ENCODE data around the gene TESPA1. TPM values are rescaled to one million over a fixed set of nuclear protein-coding genes. Genes with fewer than 3 reads are reported as not detected.

TESPA1 gene
- total and polyA plus RNA-seq, 2 of the 4 experiments (the other 2 are of a cell fraction), result not detected

DNA sequence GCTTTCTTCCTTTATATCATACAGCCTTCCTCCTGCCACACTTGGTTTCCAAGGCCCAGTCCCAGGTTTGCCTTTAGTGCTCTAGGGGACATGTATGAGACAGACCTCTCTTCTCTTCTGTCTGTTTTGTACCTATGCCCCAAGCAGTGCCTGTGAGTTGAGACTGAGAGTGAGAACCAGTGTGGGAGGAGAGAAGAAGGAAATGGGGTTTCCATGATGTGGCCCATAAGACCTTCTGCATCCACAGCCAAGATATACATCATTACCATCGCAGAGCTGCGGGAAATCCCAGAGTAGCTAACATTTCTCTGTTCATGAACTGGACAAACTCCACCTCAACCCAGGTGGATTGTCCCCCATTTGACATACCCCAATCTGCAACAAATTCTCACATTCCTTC, 2.8 kb downstream of the TESPA1 start:
- Histone ChIP-seq H3K79me1 (ENCODE audit: low read depth in 1 of 2, low read length in 2 of 2) (no peaks in the 10 kb centered on the region), H3K36me3 (ENCODE audit: control insufficient read depth, insufficient read depth, low read length) (no peaks in the 10 kb centered on the region), H3K4me2 (ENCODE audit: low read depth, low read length) (no peak overlapping the region), H3K4me1 (ENCODE audit: control insufficient read depth, insufficient read depth, low read length) (no peaks in the 10 kb centered on the region), H3K18ac (ENCODE audit: low read depth, low read length) (no peak overlapping the region), H3K23ac (ENCODE audit: low read depth, low read length) (no peak overlapping the region), H2AK5ac (ENCODE audit: low read depth, low read length) (no peak overlapping the region), H2BK20ac (ENCODE audit: low read depth, low read length) (no peak overlapping the region), H2BK15ac (ENCODE audit: low read depth, low read length) (no peak overlapping the region), H4K8ac (ENCODE audit: low read depth in 2 of 2, low read length in 2 of 2) (no peak overlapping the region), H3K56ac (ENCODE audit: extremely low read depth, insufficient read depth, low read length) (no peak overlapping the region), H2AFZ (replicated peaks; ENCODE audit: low read length, poor library complexity) (no peak overlapping the region), H3K4me3 (ENCODE audit: insufficient read depth, low read depth, low read length) (no peak overlapping the region), H3K9me1 (ENCODE audit: insufficient read depth, low read length) (no peaks in the 10 kb centered on the region), H3K27ac (ENCODE audit: insufficient read depth, low read length) (no peak overlapping the region), H3K27me3 (ENCODE audit: control insufficient read depth, insufficient read depth, low read length) (peaks cover 3% of the 10 kb centered on the region), H2BK120ac (ENCODE audit: low read depth, low read length) (no peak overlapping the region), H3K4ac (ENCODE audit: low read depth, low read length) (no peak overlapping the region), H2AK9ac (replicated peaks; ENCODE audit: low read depth, low read length, poor library complexity) (no peak overlapping the region), H4K5ac (ENCODE audit: low read depth, low read length) (no peak overlapping the region), H3K9ac (ENCODE audit: low read depth, low read length) (no peak overlapping the region), H2BK5ac (ENCODE audit: low read depth, low read length, poor library complexity, severe bottlenecking) (no peak overlapping the region), H4K20me1 (ENCODE audit: insufficient read depth, low read length) (no peaks in the 10 kb centered on the region), H3K14ac (replicated peaks; ENCODE audit: low read depth, low read length) (no peak overlapping the region), H3K9me3 (ENCODE audit: control insufficient read depth, insufficient read depth, low read length) (no peaks in the 10 kb centered on the region), H4K91ac (ENCODE audit: insufficient read depth, low read depth, low read length) (no peak overlapping the region)
- intact Hi-C loops (cut with micrococcal nuclease), result no loop called here
- TF ChIP-seq RAD21 (IDR thresholded peaks at IDR 0.05; ENCODE audit: low read length), result no peak
- TF ChIP-seq MAFK (IDR thresholded peaks at IDR 0.05; ENCODE audit: low read depth, low read length), result no peak
- no peak for TF ChIP-seq MXI1 (IDR thresholded peaks at IDR 0.05; ENCODE audit: borderline replicate concordance, low read depth, low read length)
- TF ChIP-seq RFX5 (IDR thresholded peaks at IDR 0.05; ENCODE audit: low read depth, low read length), result no peak
- TF ChIP-seq SMC3 (IDR thresholded peaks at IDR 0.05; ENCODE audit: low read depth, low read length), result no peak
- TF ChIP-seq FOS (IDR thresholded peaks at IDR 0.05; ENCODE audit: low read depth, low read length), result no peak
- no peak for TF ChIP-seq MAZ (IDR thresholded peaks at IDR 0.05; ENCODE audit: borderline replicate concordance, low read depth, low read length)
- TF ChIP-seq CEBPB (IDR thresholded peaks at IDR 0.05; ENCODE audit: low read depth, low read length), result no peak
- no peak for TF ChIP-seq ELK1 (IDR thresholded peaks at IDR 0.05; ENCODE audit: borderline replicate concordance, low read depth, low read length)
- TF ChIP-seq, protein P1, sequence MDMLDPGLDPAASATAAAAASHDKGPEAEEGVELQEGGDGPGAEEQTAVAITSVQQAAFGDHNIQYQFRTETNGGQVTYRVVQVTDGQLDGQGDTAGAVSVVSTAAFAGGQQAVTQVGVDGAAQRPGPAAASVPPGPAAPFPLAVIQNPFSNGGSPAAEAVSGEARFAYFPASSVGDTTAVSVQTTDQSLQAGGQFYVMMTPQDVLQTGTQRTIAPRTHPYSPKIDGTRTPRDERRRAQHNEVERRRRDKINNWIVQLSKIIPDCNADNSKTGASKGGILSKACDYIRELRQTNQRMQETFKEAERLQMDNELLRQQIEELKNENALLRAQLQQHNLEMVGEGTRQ (IDR thresholded peaks at IDR 0.05; ENCODE audit: low read depth, low read length), result no peak
- no peak for TF ChIP-seq NFE2L2 (IDR thresholded peaks at IDR 0.05; ENCODE audit: low read depth, low read length)
- no peak for TF ChIP-seq BHLHE40 (IDR thresholded peaks at IDR 0.05; ENCODE audit: low read depth, low read length)
- TF ChIP-seq CHD1 (IDR thresholded peaks at IDR 0.05; ENCODE audit: low read depth, low read length), result no peak
- TF ChIP-seq, protein P2, sequence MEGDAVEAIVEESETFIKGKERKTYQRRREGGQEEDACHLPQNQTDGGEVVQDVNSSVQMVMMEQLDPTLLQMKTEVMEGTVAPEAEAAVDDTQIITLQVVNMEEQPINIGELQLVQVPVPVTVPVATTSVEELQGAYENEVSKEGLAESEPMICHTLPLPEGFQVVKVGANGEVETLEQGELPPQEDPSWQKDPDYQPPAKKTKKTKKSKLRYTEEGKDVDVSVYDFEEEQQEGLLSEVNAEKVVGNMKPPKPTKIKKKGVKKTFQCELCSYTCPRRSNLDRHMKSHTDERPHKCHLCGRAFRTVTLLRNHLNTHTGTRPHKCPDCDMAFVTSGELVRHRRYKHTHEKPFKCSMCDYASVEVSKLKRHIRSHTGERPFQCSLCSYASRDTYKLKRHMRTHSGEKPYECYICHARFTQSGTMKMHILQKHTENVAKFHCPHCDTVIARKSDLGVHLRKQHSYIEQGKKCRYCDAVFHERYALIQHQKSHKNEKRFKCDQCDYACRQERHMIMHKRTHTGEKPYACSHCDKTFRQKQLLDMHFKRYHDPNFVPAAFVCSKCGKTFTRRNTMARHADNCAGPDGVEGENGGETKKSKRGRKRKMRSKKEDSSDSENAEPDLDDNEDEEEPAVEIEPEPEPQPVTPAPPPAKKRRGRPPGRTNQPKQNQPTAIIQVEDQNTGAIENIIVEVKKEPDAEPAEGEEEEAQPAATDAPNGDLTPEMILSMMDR (conservative IDR thresholded peaks at IDR 0.05; ENCODE audit: low read depth, low read length), result no peak
- TF ChIP-seq POLR2A (IDR thresholded peaks at IDR 0.05; ENCODE audit: low read depth, low read length), result no peak
- TF ChIP-seq RCOR1 (IDR thresholded peaks at IDR 0.05; ENCODE audit: insufficient replicate concordance, low read length), result no peak
- ChIA-PET CTCF (interaction anchor here (0.5 kb wide), 1 partner anchor 126 kb away, joined by 3 read pairs; no protein-coding TSS in a partner anchor), POLR2A (ENCODE audit: unreplicated experiment) (no interaction called here)
- ATAC-seq (ENCODE audit: low read depth), result no peak
- BruUV-seq (replicated peaks), result no TSS peak
- no peak for DNase-seq
- whole genome bisulfite sequencing, 2 experiments (ENCODE audit: extremely low coverage in 2 of 2, insufficient read length in 1 of 2), result 76% methylated on average over 2 of the region's 2 CpGs; no CpG with 5 or more reads in 1 of the 2 experiments
- in situ Hi-C loops (cut with MboI; ENCODE audit: low sequenced_read_pairs), result no loop called here
- dilution Hi-C loops (cut with HindIII; ENCODE audit: low sequenced_read_pairs, unreplicated experiment), result no loop called here

Measured in IMR-90 (cell line).